Epithelial cell of esophagus (primary cell): ENCODE data around the gene PARD3.

Experiments
- DNase-seq: peaks from one replicate; pipeline ENCODE4 v3.0.0; 2010; ENCODE audit warnings: low read depth
- H3K4me3 ChIP-seq: 2 replicates; pipeline ENCODE4 v1.5.1; 2011; ENCODE audit warnings: mild to moderate bottlenecking, low read length, control low read depth
- TF ChIP-seq, protein P1 (sequence below): IDR thresholded peaks from 2 replicates; pipeline ENCODE4 v1.5.1; 2011; ENCODE audit warnings: low read depth, mild to moderate bottlenecking, low read length, control low read depth, inconsistent platforms; ENCODE audit not compliant: insufficient read depth; ENCODE audit errors: missing control alignments

The PARD3 gene

DNA sequence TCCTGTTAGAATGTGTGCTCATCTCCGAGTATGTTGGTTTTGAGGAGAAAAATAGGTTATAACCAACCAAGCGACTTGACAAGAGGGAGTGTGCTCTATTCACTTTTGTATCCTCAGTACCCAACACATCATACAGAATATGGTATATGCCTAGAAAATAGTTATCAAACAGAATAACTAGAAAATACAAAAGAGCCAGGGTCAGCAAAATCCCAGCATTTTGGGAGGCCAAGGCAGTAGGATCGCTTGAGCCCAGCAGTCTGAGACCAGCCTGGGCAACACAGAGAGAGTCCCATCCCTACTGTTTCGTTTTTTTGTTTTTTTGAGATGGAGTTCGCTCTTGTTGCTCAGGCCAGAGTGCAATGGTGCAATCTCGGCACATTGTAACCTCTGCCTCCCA, 257.9 kb downstream of the PARD3 start:
- DNase-seq, result no peak
- TF ChIP-seq, protein P1, sequence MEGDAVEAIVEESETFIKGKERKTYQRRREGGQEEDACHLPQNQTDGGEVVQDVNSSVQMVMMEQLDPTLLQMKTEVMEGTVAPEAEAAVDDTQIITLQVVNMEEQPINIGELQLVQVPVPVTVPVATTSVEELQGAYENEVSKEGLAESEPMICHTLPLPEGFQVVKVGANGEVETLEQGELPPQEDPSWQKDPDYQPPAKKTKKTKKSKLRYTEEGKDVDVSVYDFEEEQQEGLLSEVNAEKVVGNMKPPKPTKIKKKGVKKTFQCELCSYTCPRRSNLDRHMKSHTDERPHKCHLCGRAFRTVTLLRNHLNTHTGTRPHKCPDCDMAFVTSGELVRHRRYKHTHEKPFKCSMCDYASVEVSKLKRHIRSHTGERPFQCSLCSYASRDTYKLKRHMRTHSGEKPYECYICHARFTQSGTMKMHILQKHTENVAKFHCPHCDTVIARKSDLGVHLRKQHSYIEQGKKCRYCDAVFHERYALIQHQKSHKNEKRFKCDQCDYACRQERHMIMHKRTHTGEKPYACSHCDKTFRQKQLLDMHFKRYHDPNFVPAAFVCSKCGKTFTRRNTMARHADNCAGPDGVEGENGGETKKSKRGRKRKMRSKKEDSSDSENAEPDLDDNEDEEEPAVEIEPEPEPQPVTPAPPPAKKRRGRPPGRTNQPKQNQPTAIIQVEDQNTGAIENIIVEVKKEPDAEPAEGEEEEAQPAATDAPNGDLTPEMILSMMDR, result no peak
- no peak overlapping the region for H3K4me3 ChIP-seq

DNA sequence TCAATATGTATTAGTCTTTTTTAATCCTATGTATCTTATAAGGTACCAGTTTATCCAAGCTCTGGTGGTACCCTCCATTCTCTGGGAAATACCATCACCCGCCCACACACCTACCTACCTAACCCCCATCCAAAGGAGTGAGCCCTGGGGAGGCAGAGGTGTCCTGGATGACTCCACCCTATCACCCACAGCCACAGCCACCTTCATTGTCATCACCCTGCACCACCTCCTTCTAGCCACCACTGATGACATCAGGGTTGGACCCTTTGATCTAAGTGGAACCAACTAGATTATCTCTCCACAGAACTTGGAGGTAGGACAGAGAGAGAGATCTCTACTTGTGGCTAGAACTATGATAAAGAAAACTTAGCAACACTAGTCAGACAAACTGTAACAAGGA, 259.4 kb downstream of the PARD3 start:
- DNase-seq, result no peak
- no peak overlapping the region for H3K4me3 ChIP-seq
- TF ChIP-seq, protein P1, result no peak

DNA sequence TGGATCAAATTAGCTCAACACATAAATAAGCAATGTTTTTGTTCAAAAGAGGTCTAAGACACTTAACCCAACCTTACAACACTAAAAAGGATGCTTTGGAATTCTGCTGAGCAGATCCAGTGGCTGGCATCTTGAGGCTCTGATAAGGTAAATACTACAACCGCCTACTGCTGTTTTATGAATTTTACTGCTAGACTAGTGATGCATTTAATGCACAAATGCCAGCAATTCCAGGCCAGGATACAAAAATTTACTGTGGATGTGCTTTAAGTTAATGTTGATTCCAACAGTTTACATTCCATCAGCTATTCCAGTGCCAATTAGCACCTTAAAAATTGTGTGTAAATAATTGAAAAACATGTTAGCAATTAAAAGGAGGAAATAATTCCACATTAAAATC, 261.3 kb downstream of the PARD3 start:
- no peak overlapping the region for H3K4me3 ChIP-seq
- DNase-seq, result no peak
- TF ChIP-seq, protein P1, result no peak

GRCh38 chr10:34551295-34551694, 263.8 kb downstream of the PARD3 start:
- no peak overlapping the region for H3K4me3 ChIP-seq
- TF ChIP-seq, protein P1, result no peak
- no peak for DNase-seq

DNA sequence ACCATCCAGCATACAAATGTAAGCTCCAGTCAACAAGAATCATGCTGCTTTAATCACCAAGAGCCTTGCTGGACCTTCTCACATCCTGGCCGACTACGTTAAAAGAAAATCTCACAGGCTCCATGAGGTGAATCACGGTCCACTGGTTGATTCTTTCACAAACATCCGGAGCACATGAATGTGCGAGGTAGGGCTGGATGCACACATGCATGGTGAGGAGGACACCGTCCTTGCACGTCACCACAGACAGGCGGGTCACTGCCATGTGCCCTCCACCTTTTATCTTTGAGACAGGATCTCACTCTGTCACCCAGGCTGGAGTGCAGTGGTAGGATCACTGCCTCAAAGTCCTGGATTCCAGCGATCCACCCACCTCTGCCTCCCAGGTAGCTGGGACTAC, 265.1 kb downstream of the PARD3 start:
- no peak overlapping the region for H3K4me3 ChIP-seq
- DNase-seq, result no peak
- TF ChIP-seq, protein P1, result no peak

- TF ChIP-seq, protein P1, result no peak
- no peak for DNase-seq
- no peak overlapping the region for H3K4me3 ChIP-seq
Measured at GRCh38 chr10:34549001-34549400, 266.1 kb downstream of the PARD3 start.

DNA sequence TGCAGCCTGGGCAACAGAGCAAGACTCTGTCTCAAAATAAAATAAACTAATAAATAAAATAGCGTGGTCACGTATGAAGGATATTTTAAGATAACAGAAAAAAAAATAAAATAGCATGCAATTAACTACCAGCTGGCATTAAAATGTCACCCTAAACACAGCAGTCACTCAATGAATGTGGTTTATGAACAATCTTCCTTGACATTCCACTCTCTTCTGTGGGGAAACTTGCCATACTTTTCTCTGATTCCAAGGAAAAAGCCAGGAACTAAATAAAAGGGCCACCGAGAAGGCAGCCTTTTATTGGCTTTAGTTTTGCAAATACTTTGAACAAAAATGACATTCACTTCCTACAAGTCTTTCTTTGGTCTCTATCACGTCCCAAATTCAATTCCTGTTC, 266.6 kb downstream of the PARD3 start:
- TF ChIP-seq, protein P1, result no peak
- no peak overlapping the region for H3K4me3 ChIP-seq
- DNase-seq, result no peak
